GM12891 (cell line): ENCODE results near the gene TRIO.

Experiments used
- PAX5 ChIP-seq: IDR thresholded peaks from 2 replicates; pipeline ENCODE4 v1.6.1; 2011; ENCODE audit warnings: low read length, moderate library complexity, mild to moderate bottlenecking; ENCODE audit not compliant: insufficient read depth, severe bottlenecking
- POLR2A ChIP-seq: IDR thresholded peaks from 2 replicates; pipeline ENCODE4 v1.6.1; 2011; ENCODE audit warnings: low read depth, low read length, control low read depth
- POLR2AphosphoS5 ChIP-seq: IDR thresholded peaks from 2 replicates; pipeline ENCODE4 v1.6.1; 2011; ENCODE audit warnings: low read depth, low read length, control low read depth

- TF ChIP-seq POLR2A (no peak), POLR2AphosphoS5 (no peak), PAX5 (no peak)
These were observed 230.5 kb downstream of the TRIO start for GRCh38 chr5:14373685-14374084.
